ENCODE measurements around the gene PSG7. TPM values are rescaled to one million over a fixed set of nuclear protein-coding genes. Genes with fewer than 3 reads are reported as not detected.
"Not testable (repeated sequence)": the region's sequence is repeated elsewhere in the genome, so short reads cannot be mapped to it uniquely, and the experiment has no call there.

PSG7 gene
- total RNA-seq, 2 experiments from 2014 or later: not detected

DNA sequence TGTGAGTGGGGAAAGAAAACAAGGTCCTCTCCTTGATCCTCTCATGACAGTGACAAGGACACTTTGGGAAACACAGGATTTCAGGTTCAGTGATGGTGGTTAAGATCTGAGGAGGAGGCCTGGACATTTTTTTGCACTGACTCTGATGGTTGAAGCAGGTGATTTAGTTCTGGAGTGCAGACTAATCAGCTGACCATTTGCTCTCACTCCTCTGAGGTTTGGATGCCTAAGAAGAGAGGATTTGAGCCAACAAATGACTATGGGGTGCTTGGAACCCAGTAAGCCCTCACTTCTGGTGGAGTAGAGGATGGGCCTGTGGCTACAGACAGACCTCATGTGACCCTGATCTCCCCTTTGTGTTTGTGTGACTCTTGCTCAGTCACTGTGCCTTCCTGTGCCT lies 60.4 kb downstream of the PSG7 start:
- H3K9me3 Mint-ChIP-seq (ENCODE audit: insufficient read depth); ATAC-seq; CTCF ChIA-PET; DNase-seq; H3K27ac Mint-ChIP-seq; H3K4me3 Mint-ChIP-seq; H3K27me3 Mint-ChIP-seq (ENCODE audit: low read depth); H3K36me3 Mint-ChIP-seq (ENCODE audit: low read depth); H3K4me1 Mint-ChIP-seq (ENCODE audit: low read depth): not testable (repeated sequence)
- POLR2A ChIA-PET: interaction anchor here (0.6 kb wide), 1 partner anchor 24 kb away, joined by 4 read pairs; no protein-coding TSS in a partner anchor

DNA sequence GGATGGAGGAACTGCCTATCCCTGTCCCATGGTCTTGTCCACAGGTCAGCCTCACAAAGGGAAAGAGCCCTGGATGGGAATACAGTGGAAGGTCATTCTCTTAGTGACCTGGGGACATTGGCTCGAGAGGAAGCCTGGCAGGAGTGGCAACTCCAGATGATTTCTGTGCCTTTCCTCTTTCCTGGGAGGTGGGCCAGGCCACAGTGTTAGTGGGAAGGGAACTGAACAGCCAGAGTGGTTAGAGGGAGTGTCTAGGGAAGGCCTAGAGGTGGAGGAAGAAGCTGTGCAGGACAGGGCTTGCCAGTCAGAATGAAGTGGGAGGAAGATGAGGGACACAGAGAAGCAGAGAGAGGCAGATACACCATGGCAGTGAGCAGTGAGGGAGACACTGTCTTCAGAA lies 61.1 kb downstream of the PSG7 start:
- POLR2A ChIA-PET; ATAC-seq; H3K4me3 Mint-ChIP-seq; H3K27ac Mint-ChIP-seq; H3K27me3 Mint-ChIP-seq (ENCODE audit: low read depth); CTCF ChIA-PET; DNase-seq; H3K36me3 Mint-ChIP-seq (ENCODE audit: low read depth); H3K4me1 Mint-ChIP-seq (ENCODE audit: low read depth); H3K9me3 Mint-ChIP-seq (ENCODE audit: insufficient read depth): not testable (repeated sequence)

GRCh38 chr19:42874901-42875813 lies 61.9 kb downstream of the PSG7 start:
- CTCF ChIA-PET; H3K9me3 Mint-ChIP-seq (ENCODE audit: insufficient read depth); DNase-seq; H3K27me3 Mint-ChIP-seq (ENCODE audit: low read depth); ATAC-seq; POLR2A ChIA-PET; H3K4me3 Mint-ChIP-seq; H3K4me1 Mint-ChIP-seq (ENCODE audit: low read depth); H3K27ac Mint-ChIP-seq; H3K36me3 Mint-ChIP-seq (ENCODE audit: low read depth): not testable (repeated sequence)

GRCh38 chr19:42874136-42874535 lies 62.9 kb downstream of the PSG7 start:
- H3K9me3 Mint-ChIP-seq (ENCODE audit: insufficient read depth); CTCF ChIA-PET; ATAC-seq; H3K36me3 Mint-ChIP-seq (ENCODE audit: low read depth); H3K4me3 Mint-ChIP-seq; POLR2A ChIA-PET; DNase-seq; H3K4me1 Mint-ChIP-seq (ENCODE audit: low read depth); H3K27me3 Mint-ChIP-seq (ENCODE audit: low read depth); H3K27ac Mint-ChIP-seq: not testable (repeated sequence)

Other genes starting within 250 kb of the PSG7 start
- not detected for gene PSG3, start 196.7 kb downstream of the PSG7 start, total RNA-seq
- gene PSG8, start 171.5 kb downstream of the PSG7 start, total RNA-seq: not detected
- gene PSG1, start 57.5 kb downstream of the PSG7 start, total RNA-seq: not detected
- not detected for gene PSG6, start 19.3 kb downstream of the PSG7 start, total RNA-seq
- not detected for gene PSG11, start 89.3 kb upstream of the PSG7 start, total RNA-seq
- gene PSG2, start 145.5 kb upstream of the PSG7 start, total RNA-seq: not detected
- not detected for gene PSG5, start 249.3 kb upstream of the PSG7 start, total RNA-seq

All from activated CD8-positive, alpha-beta T cell treated with anti-CD3 and anti-CD28 coated beads, Interleukin-2, amount 10 ng/mL, durations not matched to agents 7 days and 5 days (primary cell).